ENCODE measurements around the gene TAF1A. TPM values are rescaled to one million over a fixed set of nuclear protein-coding genes. Genes with fewer than 3 reads are reported as not detected.

Gene TAF1A
- total RNA-seq, 1 donor from 2014 or later: 6.1 TPM

- Mint-ChIP-seq H3K27me3 (ENCODE audit: unreplicated experiment) (no peaks in the 10 kb centered on the region), H3K27ac (ENCODE audit: unreplicated experiment) (no peak overlapping the region), H3K9me3 (ENCODE audit: unreplicated experiment) (no peaks in the 10 kb centered on the region), H3K36me3 (ENCODE audit: unreplicated experiment) (peaks cover 57% of the 10 kb centered on the region), H3K4me3 (ENCODE audit: unreplicated experiment) (no peak overlapping the region), H3K4me1 (ENCODE audit: unreplicated experiment) (peaks cover 2% of the 10 kb centered on the region)
- TF ChIP-seq CTCF (IDR thresholded peaks at IDR 0.05): no peak
- no peak for DNase-seq (ENCODE audit: extremely low spot score, unreplicated experiment)
These were observed 40.3 kb upstream of the TAF1A start for GRCh38 chr1:222629921-222630535.

GRCh38 chr1:222627232-222627631 lies 37.5 kb upstream of the TAF1A start:
- no peak for DNase-seq (ENCODE audit: extremely low spot score, unreplicated experiment)
- Mint-ChIP-seq H3K4me1 (ENCODE audit: unreplicated experiment) (no peaks in the 10 kb centered on the region), H3K27ac (ENCODE audit: unreplicated experiment) (no peak overlapping the region), H3K27me3 (ENCODE audit: unreplicated experiment) (no peaks in the 10 kb centered on the region), H3K9me3 (ENCODE audit: unreplicated experiment) (no peaks in the 10 kb centered on the region), H3K4me3 (ENCODE audit: unreplicated experiment) (no peak overlapping the region), H3K36me3 (ENCODE audit: unreplicated experiment) (peaks cover 55% of the 10 kb centered on the region)
- TF ChIP-seq CTCF (IDR thresholded peaks at IDR 0.05): no peak

- DNase-seq (ENCODE audit: extremely low spot score, unreplicated experiment): no peak
- H3K4me1 Mint-ChIP-seq (ENCODE audit: unreplicated experiment): peaks cover 9% of the 10 kb centered on the region
- H3K9me3 Mint-ChIP-seq (ENCODE audit: unreplicated experiment): no peaks in the 10 kb centered on the region
- no peaks in the 10 kb centered on the region for H3K27me3 Mint-ChIP-seq (ENCODE audit: unreplicated experiment)
- no peak overlapping the region for H3K27ac Mint-ChIP-seq (ENCODE audit: unreplicated experiment)
- H3K4me3 Mint-ChIP-seq (ENCODE audit: unreplicated experiment): no peak overlapping the region
- TF ChIP-seq CTCF (IDR thresholded peaks at IDR 0.05): no peak
- peaks cover 46% of the 10 kb centered on the region for H3K36me3 Mint-ChIP-seq (ENCODE audit: unreplicated experiment)
These were observed 34.5 kb upstream of the TAF1A start for GRCh38 chr1:222624214-222624613.

DNA sequence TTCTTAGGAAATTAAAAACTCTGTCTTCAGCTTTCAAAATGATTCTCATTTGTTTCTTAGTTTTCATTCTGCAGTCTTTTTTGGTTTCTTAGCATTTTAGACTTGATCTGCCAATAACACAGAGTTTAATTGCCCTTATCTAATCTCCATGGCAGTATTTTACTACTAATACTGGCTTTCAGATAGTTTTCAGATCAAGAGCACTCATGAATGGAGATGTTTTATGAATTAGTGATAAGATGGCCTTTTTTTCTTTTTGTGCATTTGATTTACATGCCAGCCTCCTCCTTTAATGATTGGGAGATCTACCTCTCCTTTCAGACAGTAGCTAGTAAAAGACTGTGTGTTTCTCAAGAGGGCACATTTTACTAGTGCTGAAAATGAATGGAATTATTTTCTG lies 33.7 kb upstream of the TAF1A start:
- Mint-ChIP-seq H3K27me3 (ENCODE audit: unreplicated experiment) (no peaks in the 10 kb centered on the region), H3K4me3 (ENCODE audit: unreplicated experiment) (no peak overlapping the region), H3K36me3 (ENCODE audit: unreplicated experiment) (peaks cover 40% of the 10 kb centered on the region), H3K9me3 (ENCODE audit: unreplicated experiment) (no peaks in the 10 kb centered on the region), H3K4me1 (ENCODE audit: unreplicated experiment) (peaks cover 14% of the 10 kb centered on the region), H3K27ac (ENCODE audit: unreplicated experiment) (no peak overlapping the region)
- TF ChIP-seq CTCF (IDR thresholded peaks at IDR 0.05): no peak
- DNase-seq (ENCODE audit: extremely low spot score, unreplicated experiment): no peak

- H3K27me3 Mint-ChIP-seq (ENCODE audit: unreplicated experiment): no peaks in the 10 kb centered on the region
- TF ChIP-seq CTCF (IDR thresholded peaks at IDR 0.05): no peak
- no peaks in the 10 kb centered on the region for H3K9me3 Mint-ChIP-seq (ENCODE audit: unreplicated experiment)
- DNase-seq (ENCODE audit: extremely low spot score, unreplicated experiment): no peak
- H3K27ac Mint-ChIP-seq (ENCODE audit: unreplicated experiment): no peak overlapping the region
- H3K36me3 Mint-ChIP-seq (ENCODE audit: unreplicated experiment): peaks cover 34% of the 10 kb centered on the region
- H3K4me3 Mint-ChIP-seq (ENCODE audit: unreplicated experiment): no peak overlapping the region
- H3K4me1 Mint-ChIP-seq (ENCODE audit: unreplicated experiment): peaks cover 14% of the 10 kb centered on the region
These were observed 33.0 kb upstream of the TAF1A start for GRCh38 chr1:222622765-222623164.
